Subcutaneous adipose tissue (tissue), 4 donors: ENCODE data around the gene MRPL11. TPM values are rescaled to one million over a fixed set of nuclear protein-coding genes. Genes with fewer than 3 reads are reported as not detected.

Experiments used
- total RNA-seq, 4 donors: library from RNA; depleted of rRNA; stranded (reverse); fragments of >200 nt; gene quantifications; one replicate each; pipeline ENCODE4 v1.1.0, GENCODE V29; 2016
- TF ChIP-seq, protein P1 (sequence below): fragments of 450-650 bp; IDR thresholded peaks from one replicate; pipeline ENCODE4 v1.5.1; 2016; ENCODE audit warnings: low read depth, mild to moderate bottlenecking, control low read depth, antibody characterized with exemption, moderate library complexity

MRPL11 gene
- total RNA-seq, 4 donors from 2014 or later = 26.7 to 41.8 (median 39.6) TPM

DNA sequence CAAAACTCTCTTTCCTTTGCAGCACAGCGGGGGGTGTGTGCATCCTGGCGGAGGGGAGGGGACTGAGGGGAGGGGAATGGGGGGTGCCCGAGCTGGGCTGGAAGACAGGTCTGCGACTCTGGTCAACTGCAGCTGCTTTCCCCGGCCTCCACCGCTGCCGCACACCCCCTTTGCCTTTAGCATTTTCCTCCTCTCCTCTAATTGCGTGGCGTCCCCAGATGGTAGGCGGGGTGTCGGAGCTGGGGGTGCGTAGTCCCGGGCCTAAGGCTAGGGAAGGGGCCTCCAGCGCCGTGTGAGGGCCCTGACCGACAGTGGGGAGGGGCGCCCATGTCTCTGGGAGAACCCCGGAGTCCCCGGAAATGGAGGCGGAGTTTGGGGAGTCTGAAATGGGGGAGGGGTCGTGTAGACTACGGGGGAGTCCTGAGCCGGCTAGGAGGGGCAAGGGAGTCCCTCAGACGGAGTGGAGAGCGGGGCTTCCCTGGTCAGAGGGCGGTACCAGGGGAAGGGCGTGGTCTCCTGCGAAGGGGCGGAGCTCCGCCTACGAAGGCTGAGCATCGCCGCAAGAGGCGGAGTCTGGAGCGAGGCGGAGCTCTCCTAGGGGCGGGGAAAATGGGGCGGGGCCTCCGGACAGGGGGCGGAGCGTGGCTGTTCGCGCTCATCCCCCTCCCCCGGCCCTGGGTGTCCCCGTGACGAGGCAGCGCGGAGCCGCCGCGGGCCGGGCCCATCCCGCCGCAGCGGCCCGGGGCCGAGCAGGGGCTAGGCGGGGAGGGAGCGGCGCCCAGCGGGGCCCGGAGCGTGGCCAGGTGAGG is 27.8 kb upstream of the MRPL11 start, which contains the start of gene PELI3:
Gene PELI3 (plus strand): TSS at position 681 of the 809 bp plus-strand sequence. CDS start 1,224 bp downstream, outside the sequence.
- TF ChIP-seq, protein P1, sequence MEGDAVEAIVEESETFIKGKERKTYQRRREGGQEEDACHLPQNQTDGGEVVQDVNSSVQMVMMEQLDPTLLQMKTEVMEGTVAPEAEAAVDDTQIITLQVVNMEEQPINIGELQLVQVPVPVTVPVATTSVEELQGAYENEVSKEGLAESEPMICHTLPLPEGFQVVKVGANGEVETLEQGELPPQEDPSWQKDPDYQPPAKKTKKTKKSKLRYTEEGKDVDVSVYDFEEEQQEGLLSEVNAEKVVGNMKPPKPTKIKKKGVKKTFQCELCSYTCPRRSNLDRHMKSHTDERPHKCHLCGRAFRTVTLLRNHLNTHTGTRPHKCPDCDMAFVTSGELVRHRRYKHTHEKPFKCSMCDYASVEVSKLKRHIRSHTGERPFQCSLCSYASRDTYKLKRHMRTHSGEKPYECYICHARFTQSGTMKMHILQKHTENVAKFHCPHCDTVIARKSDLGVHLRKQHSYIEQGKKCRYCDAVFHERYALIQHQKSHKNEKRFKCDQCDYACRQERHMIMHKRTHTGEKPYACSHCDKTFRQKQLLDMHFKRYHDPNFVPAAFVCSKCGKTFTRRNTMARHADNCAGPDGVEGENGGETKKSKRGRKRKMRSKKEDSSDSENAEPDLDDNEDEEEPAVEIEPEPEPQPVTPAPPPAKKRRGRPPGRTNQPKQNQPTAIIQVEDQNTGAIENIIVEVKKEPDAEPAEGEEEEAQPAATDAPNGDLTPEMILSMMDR = no peak

GRCh38 chr11:66465373-66466224 is 27.0 kb upstream of the MRPL11 start:
- TF ChIP-seq, protein P1 = no peak

GRCh38 chr11:66464916-66465315 is 26.3 kb upstream of the MRPL11 start:
- TF ChIP-seq, protein P1 = no peak

GRCh38 chr11:66462911-66463310 is 24.3 kb upstream of the MRPL11 start:
- TF ChIP-seq, protein P1 = no peak

- TF ChIP-seq, protein P1 = no peak
Measured at GRCh38 chr11:66462010-66462409, 23.4 kb upstream of the MRPL11 start.

- TF ChIP-seq, protein P1 = no peak
Measured at GRCh38 chr11:66459138-66459778, 20.6 kb upstream of the MRPL11 start.
